Measurements from ENCODE around the gene TLNRD1.
"Not testable (repeated sequence)": the region's sequence is repeated elsewhere in the genome, so short reads cannot be mapped to it uniquely, and the experiment has no call there.

The TLNRD1 gene

GRCh38 chr15:81000624-81001151 is at the start of gene TLNRD1:
Gene TLNRD1 (plus strand): TSS chr15:81000923. CDS start chr15:81002272, 1,349 bp downstream.
- peak; percentile 79 for DNase-seq

GRCh38 chr15:80951941-80952340 is 48.8 kb upstream of the TLNRD1 start:
- DNase-seq = no peak

GRCh38 chr15:80953001-80953952 is 47.4 kb upstream of the TLNRD1 start:
- no peak for DNase-seq

- DNase-seq = no peak
Observed at GRCh38 chr15:80953953-80954778, 46.6 kb upstream of the TLNRD1 start.

GRCh38 chr15:80955571-80956452 is 44.9 kb upstream of the TLNRD1 start:
- not testable (repeated sequence) for DNase-seq

- no peak for DNase-seq
Observed at GRCh38 chr15:80957556-80957955, 43.2 kb upstream of the TLNRD1 start.

GRCh38 chr15:80957976-80958375 is 42.7 kb upstream of the TLNRD1 start:
- DNase-seq = no peak

GRCh38 chr15:80958818-80959495 is 41.8 kb upstream of the TLNRD1 start:
- DNase-seq = no peak

- not testable (repeated sequence) for DNase-seq
Observed at GRCh38 chr15:80965454-80965853, 35.3 kb upstream of the TLNRD1 start.

GRCh38 chr15:80966431-80967197 is 34.1 kb upstream of the TLNRD1 start:
- no peak for DNase-seq

GRCh38 chr15:80967451-80967850 is 33.3 kb upstream of the TLNRD1 start:
- DNase-seq = no peak

GRCh38 chr15:80967991-80968510 is 32.7 kb upstream of the TLNRD1 start:
- DNase-seq = no peak

GRCh38 chr15:80969316-80969715 is 31.4 kb upstream of the TLNRD1 start:
- DNase-seq = no peak

- DNase-seq = no peak
Observed at GRCh38 chr15:80970018-80970657, 30.6 kb upstream of the TLNRD1 start.

- no peak for DNase-seq
Observed at GRCh38 chr15:80970658-80971057, 30.1 kb upstream of the TLNRD1 start.

GRCh38 chr15:80971143-80971542 is 29.6 kb upstream of the TLNRD1 start:
- DNase-seq = no peak

- DNase-seq = no peak
Observed at GRCh38 chr15:80972276-80972675, 28.4 kb upstream of the TLNRD1 start.

- no peak for DNase-seq
Observed at GRCh38 chr15:80974914-80975313, 25.8 kb upstream of the TLNRD1 start.

GRCh38 chr15:80976851-80977250 is 23.9 kb upstream of the TLNRD1 start:
- DNase-seq = no peak

- DNase-seq = no peak
Observed at GRCh38 chr15:80977627-80978036, 23.1 kb upstream of the TLNRD1 start.

Measured in GF-D8 (cell line).